GM13977 (cell line): ENCODE measurements around the gene RPS6KC1.
"Not testable (repeated sequence)": the region's sequence is repeated elsewhere in the genome, so short reads cannot be mapped to it uniquely, and the experiment has no call there.

Experiments used
- DNase-seq: peaks from one replicate; pipeline ENCODE4 v3.0.0; 2012; ENCODE audit warnings: low spot score
- in situ Hi-C: fragments of 300-500 bp; cut with MboI; formaldehyde crosslinking; loops from one replicate; pipeline ENCODE4 v1.12.0; 2022; ENCODE audit warnings: low sequenced_read_pairs, low pct_unique_long_range_greater_than_20kb, mixed read lengths, inconsistent platforms; ENCODE audit not compliant: unreplicated experiment
- TF ChIP-seq, protein P1 (sequence below): IDR thresholded peaks from 2 replicates; pipeline ENCODE4 v1.5.1; 2012; ENCODE audit warnings: mild to moderate bottlenecking, control low read depth; ENCODE audit not compliant: insufficient read depth; ENCODE audit errors: extremely low read depth, missing control alignments

The RPS6KC1 gene

DNA sequence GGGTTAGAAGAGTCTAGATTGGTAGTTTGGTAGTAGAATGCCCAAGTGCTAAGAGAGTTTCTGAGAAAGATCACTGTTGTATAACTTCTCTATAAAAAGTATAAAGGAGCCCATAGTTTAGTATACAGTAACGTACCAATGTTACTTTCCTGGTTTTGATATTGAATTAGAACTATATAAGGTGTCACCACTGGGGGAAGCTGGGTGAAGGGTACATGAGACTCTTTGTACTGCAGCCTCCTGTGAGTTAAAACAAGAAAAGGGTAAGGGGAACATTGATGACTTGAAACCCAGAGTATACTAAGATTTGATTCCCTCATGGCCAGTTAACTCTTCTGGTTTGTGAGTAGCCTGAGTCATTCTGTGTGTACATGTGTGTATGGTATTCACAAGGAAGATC is 129.8 kb downstream of the RPS6KC1 start:
- in situ Hi-C loops, result no loop called here

DNA sequence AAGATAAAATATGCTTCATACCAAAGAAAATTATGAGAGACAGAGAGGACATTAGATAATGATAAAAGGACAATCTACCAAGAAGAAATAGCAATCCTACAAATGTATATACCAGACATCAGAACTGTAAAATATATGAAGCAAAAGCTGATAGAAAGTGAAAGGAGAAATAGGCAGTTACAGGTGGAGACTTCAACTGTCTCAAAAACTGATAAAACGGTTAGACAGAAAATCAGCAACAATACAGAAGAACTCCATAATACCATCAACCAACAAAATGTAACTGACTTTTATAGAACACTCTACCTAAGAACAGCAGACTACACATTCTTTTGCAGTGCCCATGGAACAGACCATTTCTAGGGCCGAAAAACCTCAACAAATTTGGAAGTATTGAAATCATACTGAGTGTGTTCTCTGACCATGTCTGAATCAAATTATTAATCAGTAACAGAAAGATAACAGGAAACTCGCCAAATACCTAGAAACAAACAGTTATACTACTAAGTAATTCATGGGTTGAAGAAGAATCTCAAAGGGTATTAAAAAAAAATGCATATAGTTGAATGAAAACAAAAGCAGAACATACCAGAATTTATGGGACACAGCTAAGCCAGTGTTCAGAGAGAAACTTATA is 132.1 kb downstream of the RPS6KC1 start:
- TF ChIP-seq, protein P1, sequence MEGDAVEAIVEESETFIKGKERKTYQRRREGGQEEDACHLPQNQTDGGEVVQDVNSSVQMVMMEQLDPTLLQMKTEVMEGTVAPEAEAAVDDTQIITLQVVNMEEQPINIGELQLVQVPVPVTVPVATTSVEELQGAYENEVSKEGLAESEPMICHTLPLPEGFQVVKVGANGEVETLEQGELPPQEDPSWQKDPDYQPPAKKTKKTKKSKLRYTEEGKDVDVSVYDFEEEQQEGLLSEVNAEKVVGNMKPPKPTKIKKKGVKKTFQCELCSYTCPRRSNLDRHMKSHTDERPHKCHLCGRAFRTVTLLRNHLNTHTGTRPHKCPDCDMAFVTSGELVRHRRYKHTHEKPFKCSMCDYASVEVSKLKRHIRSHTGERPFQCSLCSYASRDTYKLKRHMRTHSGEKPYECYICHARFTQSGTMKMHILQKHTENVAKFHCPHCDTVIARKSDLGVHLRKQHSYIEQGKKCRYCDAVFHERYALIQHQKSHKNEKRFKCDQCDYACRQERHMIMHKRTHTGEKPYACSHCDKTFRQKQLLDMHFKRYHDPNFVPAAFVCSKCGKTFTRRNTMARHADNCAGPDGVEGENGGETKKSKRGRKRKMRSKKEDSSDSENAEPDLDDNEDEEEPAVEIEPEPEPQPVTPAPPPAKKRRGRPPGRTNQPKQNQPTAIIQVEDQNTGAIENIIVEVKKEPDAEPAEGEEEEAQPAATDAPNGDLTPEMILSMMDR, result no peak
- no peak for DNase-seq
- in situ Hi-C loops, result no loop called here

More for the DNA sequence above, 129.8 kb downstream of the RPS6KC1 start:
- TF ChIP-seq, protein P1, result no peak
- no peak for DNase-seq

DNA sequence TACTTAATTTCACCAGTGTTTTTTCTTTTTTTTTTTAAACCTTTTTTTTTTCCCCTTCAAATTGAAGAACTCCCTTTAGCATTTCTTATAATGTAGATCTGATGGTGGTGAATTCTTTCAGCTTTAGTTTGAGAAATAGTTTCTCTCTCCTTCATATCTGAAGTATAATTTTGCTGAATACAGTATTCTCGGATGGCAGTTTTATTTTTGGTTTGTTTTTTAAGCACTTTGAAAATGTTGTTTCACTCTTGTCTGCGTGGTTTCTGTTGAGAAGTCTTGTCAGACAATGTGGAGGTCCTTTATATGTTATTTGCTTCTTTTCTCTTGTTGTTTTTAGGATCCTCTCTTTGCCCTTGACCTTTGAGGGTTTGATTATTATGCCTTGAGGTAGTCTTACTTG is 135.1 kb downstream of the RPS6KC1 start:
- DNase-seq, result no peak
- in situ Hi-C loops, result no loop called here
- TF ChIP-seq, protein P1, result no peak

DNA sequence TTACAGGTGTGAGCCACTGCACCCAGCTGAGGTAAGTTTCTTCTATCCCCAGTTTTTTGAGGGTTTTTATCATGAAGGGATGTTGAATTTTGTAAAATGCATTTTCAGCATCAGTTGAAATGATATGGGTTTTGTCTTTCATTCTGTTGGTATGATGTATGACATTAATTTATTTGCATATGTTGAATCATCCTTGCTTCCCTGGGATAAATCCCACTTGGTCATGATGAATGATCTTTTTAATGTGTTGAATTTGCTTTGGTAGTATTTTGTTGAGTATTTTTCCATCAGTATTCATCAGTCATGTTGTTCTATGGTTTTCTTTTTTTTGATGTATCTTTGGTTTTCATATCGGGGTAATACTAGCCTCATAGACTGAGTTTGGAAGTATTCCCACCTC is 141.0 kb downstream of the RPS6KC1 start:
- TF ChIP-seq, protein P1, result no peak
- in situ Hi-C loops, result no loop called here
- DNase-seq, result no peak

DNA sequence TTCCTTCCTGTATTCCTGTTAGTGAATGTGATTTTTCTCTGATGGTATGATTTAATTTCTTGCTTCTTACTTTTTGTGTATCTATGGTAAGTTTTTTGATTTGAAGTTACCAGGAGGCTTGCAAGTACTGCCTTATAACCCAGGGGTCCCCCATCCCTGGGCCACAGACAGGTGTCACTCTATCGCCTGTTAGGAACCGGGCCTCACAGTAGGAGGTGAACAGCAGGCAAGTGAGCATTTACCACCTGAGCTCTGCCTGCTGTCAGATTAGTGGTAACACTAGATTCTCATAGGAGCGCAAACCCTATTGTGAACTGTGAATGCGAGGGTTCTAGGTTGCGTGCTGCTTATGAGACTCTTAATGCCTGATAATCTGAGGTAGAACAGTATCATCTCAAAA is 143.3 kb downstream of the RPS6KC1 start:
- no peak for DNase-seq
- TF ChIP-seq, protein P1, result no peak
- in situ Hi-C loops, result no loop called here

DNA sequence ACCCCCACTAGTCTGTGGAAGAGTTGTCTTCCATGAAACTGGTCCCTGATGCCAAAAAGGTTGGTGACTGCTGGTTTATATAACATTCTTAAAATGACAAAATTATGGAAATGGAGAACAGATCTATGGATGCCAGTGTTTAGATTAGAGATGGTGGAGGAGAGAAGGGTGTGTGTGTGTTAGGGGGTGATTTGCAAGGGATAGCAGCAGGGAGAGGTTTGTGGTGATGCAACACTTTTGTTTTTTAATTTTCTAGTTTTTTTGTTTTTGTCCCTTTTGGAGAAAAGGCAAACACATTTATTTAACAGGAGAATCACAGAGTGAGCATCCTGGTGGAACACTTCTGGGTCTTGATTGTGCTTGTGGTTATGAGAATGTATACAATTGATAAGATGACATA is 143.8 kb downstream of the RPS6KC1 start:
- TF ChIP-seq, protein P1, result no peak
- no peak for DNase-seq
- in situ Hi-C loops, result no loop called here

DNA sequence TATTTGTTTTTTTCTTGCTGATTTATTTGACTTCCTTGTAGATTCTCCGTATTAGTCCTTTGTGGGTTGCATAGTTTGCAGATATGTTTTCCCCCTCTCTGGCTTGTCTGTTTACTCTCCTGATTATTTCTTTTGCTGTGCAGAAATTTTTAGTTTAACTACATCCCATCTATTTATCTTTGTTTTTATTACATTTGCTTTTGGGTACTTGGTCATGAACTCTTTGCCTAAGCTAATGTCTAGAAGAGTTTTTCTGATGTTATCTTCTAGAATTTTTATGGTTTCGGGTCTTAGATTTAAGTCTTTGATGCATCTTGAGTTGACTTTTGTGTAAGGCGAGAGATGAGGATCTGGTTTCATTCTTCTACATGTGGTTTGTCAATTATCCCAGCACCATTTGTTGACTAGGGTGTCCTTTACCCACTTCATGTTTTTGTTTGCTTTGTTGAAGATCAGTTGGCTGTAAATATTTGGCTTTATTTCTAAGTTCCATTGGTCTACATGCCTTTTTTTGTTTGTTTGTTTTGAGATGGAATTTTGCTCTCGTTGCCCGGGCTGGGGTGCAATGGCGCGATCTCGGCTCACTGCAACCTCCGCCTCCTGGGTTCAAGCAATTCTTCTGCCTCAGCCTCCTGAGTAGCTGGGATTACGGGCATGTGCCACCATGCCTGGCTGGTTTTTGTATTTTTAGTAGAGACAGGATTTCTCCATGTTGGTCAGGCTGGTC is 145.4 kb downstream of the RPS6KC1 start:
- DNase-seq, in situ Hi-C loops: not testable (repeated sequence)
